Upper lobe of left lung (tissue), 4 donors: ENCODE results near the gene MLX.

ENCODE experiments used
- CTCF ChIP-seq, 6 experiments: fragments of 450-650 bp in 4 of 6; fragments of 200-600 bp in 2 of 6; sonication (generic) in 2 of 6; IDR thresholded peaks; one replicate each; pipeline ENCODE4 v1.5.1; 2016 to 2019; ENCODE audit warnings: antibody characterized with exemption in 6 of 6
- EP300 ChIP-seq, 4 donors: sonication (generic); formaldehyde crosslinking; IDR thresholded peaks; one replicate each; pipeline ENCODE4 v1.5.1; 2017; ENCODE audit warnings: antibody characterized with exemption in 4 of 4, control low read depth in 2 of 4
- POLR2A ChIP-seq, 4 donors: fragments of 450-650 bp; IDR thresholded peaks; one replicate each; pipeline ENCODE4 v1.5.1; 2016 to 2017; ENCODE audit warnings: antibody characterized with exemption in 4 of 4, mild to moderate bottlenecking in 2 of 4

GRCh38 chr17:42531455-42532354 is 35.2 kb upstream of the MLX start:
- TF ChIP-seq CTCF (IDR thresholded peaks at IDR 0.05) (peak; percentile 61 to 87 (median 84)), EP300 (IDR thresholded peaks at IDR 0.05) (no peak), POLR2A (IDR thresholded peaks at IDR 0.05) (peak in 2 of 4 donors; percentile 30 to 63)
